SK-N-MC (cell line): ENCODE measurements around the gene IDE.

Source experiments
- EZH2 ChIP-seq: fragments of 200-600 bp; sonication (generic); IDR thresholded peaks from one replicate; pipeline ENCODE4 v1.6.1; 2017; ENCODE audit warnings: antibody characterized with exemption
- FOXP2 ChIP-seq: optimal IDR thresholded peaks from 2 replicates; pipeline ENCODE3; 2011; ENCODE audit warnings: mild to moderate bottlenecking, moderate library complexity; ENCODE audit not compliant: insufficient read depth; ENCODE audit errors: extremely low read length, control extremely low read depth
- POLR2AphosphoS5 ChIP-seq: IDR thresholded peaks from 2 replicates; pipeline ENCODE4 v1.6.1; 2012; ENCODE audit warnings: mild to moderate bottlenecking, low read depth, low read length, borderline replicate concordance

DNA sequence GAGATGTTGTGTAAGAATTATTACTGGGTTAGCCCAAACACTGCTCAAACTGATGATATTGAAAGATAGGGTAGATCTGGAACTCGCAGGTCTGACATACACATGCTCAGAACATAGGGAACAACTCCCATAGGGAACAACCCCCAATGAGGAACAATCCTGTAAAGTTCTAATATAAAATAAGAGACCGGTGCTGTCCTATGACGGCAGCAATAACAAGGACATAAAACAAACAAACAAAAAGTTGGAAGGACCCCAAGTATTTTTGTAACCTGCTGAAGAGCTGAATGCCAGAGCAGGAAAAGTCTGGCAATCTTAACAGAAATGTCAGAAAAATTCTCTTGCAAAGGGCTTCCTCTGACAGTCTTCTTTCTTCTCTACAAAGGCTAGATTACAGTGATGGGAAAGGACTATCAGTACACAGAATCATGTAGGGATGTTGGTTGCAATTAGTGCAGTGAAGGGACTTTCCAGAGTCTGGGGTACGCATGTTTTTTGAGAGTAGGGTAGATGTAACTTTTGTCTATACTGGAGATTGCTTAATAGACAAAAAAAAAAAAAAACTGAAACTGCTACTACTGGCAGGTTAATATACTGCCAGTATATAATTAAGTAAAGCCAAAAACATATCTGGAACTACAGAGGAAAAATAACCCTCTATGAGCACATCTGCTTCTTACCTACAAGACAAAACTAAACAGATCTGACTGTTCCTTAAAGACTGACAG, 35.5 kb downstream of the IDE start:
- TF ChIP-seq EZH2, result no peak
- TF ChIP-seq POLR2AphosphoS5, result no peak
- no peak for TF ChIP-seq FOXP2
